IPS DF 4.7 (cell line): Measurements from ENCODE around the gene NCKAP5.

Experiments used
- DNase-seq: peaks from one replicate; pipeline ENCODE4 v3.0.0-alpha.2; 2013; ENCODE audit warnings: low spot score; ENCODE audit errors: extremely low read depth

The NCKAP5 gene

GRCh38 chr2:133574620-133575019 lies 6.4 kb upstream of the NCKAP5 start:
- no peak for DNase-seq

GRCh38 chr2:133574186-133574585 lies 5.9 kb upstream of the NCKAP5 start:
- DNase-seq = no peak

DNA sequence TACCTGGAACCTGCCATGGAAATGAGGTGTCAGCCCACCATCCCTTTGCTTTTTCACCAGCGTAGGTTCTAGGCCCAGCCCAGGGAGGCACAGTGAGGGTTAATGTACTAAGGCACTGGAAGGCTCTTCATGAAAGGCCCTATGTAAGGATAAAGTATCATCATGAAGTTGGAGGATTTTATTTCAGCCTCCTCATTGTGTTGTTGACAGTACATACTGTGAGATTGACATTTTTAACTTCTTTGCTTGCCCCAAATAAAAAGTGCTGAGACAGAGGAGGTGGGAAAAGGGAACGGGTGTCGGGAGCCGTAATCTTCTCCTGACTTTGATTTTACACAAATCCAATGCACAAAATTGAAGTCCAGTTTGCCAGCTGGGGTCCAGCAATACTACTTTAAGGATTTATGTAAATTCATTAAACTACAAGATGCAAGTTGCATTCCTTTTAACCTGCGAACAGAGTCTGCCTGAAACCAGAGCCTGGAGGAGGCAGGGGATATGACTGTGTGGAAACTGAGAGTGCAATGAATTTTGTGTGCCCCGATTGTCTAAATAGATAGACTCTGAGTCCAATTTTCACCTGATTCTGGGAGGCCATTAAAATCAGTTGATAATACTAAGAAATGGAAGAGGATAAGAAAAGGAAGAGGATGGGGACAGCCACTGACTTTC lies 5.4 kb upstream of the NCKAP5 start:
- no peak for DNase-seq

GRCh38 chr2:133571249-133571648 lies 3.0 kb upstream of the NCKAP5 start:
- DNase-seq = no peak

GRCh38 chr2:133570542-133570941 lies 2.3 kb upstream of the NCKAP5 start:
- no peak for DNase-seq

DNA sequence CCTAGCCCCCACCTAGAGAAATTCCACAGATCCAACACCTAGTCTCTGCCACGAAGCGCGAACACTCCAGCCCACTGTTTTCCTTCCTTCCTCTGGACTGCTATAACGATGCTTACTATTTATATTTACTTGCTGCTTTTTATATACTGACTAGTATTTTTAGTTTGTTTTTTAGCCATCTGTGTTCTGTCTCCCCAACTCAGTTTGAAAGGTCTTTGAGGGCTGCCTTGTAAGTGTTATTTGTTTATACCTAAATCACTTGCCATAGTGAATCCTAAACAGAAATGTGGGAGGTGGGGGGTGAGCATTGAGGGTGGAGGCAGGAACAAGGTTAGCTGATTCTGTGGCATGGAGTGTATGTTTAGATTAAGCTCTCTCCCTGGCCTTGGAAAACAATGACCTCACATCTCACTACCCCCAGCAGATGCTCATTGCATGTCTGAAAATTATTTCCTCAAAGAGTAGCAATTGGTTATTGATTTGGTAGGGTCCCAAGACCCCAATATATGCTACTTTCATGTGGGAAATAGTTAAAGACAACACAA lies 1.1 kb upstream of the NCKAP5 start:
- DNase-seq = no peak

GRCh38 chr2:133568598-133568997 lies 335 bp upstream of the NCKAP5 start:
- DNase-seq = no peak

DNA sequence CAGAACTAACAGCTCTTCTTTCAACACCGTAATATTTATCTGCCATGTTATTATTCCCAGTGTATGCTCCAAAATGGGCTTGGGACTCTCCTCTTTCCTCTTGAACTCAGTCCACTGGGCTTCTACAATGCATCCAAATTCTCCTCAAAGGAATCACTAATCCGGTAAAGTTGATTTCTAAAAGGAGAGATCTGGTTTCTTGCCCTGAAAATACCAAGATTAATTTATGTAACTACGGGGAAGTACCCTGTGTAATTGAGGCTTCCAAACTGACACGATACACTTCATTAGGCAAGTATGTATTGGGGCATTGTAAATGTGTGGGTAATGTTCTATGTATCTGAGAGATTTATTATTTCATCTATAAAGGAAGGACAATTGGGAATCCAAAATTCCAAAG lies 5.7 kb downstream of the NCKAP5 start:
- DNase-seq = no peak

GRCh38 chr2:133561045-133561852 lies 7.0 kb downstream of the NCKAP5 start:
- DNase-seq = no peak

DNA sequence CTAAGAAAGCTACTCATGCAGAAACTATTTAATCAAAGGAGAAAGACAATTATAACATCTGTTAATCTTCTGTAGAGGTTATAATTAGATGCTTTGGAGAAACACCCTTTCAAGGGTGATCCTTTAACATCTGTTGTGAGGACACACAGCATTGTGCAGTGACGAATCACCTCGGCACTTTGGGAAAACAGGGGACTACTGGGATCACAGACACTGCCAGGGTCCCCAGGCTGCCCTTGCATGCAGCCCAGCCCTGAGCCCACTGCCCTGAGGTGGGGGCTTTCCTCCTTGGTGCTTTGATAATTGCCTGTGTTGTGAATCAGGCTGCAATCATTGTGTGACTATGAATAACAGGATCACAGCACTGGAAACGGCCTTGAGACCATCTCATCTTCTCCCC lies 10.6 kb downstream of the NCKAP5 start:
- no peak for DNase-seq

- DNase-seq = no peak
Measured at GRCh38 chr2:133553838-133554408, 14.3 kb downstream of the NCKAP5 start.

DNA sequence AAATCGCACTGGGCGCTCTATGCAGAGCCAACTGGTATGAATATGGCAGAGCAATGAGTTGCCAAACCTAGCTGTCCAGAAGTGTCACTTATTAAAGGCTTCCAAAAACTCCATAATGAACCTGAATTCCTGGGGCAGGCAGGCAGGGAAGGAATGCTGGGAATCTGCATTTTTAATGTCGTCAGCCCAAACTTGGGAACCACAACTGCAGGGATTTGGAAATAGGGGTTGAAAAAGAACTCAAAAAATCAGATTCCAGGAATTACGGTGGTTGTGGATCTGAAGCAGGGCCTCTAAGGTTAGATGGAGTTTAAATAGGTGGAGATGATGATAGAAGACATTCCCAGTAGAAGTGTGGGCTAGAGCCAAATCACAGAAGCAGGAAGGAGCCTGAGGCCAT lies 15.0 kb downstream of the NCKAP5 start:
- no peak for DNase-seq

DNA sequence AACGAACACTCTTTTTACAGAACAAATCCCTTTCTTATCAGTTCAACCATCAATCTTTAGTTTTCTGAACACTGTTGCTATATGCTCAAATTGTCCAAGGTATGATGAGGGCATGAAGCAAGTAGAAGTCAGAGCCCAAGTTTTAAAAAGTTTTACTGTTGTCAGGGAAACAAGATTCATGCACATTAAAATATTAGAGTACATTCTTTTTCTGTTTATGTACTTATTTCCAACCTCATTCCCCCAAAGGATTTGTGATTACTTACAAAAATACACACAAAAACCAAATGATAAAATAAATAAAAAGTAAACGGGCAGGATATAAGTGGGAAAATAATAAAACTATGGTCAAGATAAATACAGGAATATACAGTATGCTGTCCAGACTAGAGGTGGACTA lies 15.4 kb downstream of the NCKAP5 start:
- no peak for DNase-seq

DNA sequence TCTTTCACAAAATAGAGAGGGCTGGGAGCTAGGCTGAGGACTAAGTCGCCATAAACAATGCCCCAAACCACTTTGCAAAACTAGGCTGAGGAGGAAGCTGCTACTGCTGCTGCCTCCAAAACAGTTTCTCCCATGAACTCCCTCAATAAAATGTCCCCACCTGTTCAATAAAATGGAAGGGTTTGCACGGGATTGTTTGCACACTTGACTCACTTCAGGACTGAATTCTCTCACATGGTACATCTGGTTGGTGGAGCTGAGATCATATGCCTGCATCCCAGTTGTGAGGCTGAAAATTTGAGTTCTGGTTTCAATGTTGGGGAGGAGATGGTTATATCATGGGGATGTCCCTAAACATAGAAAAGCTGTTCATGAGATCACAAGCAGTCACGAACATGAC lies 26.5 kb downstream of the NCKAP5 start:
- DNase-seq = no peak

DNA sequence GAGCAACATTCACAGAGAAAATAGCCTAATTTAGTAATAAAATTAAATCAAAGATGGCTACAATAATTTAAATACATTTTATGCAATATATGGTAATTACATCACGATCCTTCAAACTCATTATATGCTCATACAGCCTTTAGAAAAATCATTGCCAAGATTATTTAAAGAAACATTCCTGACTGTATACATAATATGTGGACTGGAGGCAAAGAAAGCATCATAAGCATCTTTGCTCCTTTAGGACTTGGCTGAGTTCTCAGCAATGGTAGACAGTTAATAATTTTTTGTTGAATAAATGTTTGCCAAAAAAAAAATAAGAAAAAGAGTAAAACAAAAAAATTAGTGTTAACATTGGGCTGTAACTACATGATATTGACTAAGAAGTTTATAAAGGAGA lies 26.9 kb downstream of the NCKAP5 start:
- no peak for DNase-seq

DNA sequence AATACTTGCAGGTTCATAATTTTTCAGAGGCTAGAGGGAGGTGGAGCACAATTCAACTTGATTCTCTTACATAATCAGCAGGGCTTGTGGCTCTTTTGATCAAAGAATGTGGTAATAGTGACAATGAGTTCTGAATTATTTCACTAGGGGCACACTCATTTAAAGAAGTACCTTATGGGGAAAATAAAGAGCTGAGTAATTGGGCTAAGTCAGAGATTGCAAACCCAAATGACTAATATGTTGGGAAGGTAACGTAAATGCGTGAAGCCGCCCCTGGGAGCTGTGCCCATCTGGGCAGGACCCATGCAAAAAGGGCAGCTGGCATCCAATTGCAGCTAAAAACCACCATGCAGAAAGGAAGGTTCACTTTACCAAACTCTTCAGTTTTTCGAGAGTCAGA lies 35.3 kb downstream of the NCKAP5 start:
- no peak for DNase-seq

- DNase-seq = no peak
Measured at GRCh38 chr2:133531382-133531781, 36.9 kb downstream of the NCKAP5 start.

DNA sequence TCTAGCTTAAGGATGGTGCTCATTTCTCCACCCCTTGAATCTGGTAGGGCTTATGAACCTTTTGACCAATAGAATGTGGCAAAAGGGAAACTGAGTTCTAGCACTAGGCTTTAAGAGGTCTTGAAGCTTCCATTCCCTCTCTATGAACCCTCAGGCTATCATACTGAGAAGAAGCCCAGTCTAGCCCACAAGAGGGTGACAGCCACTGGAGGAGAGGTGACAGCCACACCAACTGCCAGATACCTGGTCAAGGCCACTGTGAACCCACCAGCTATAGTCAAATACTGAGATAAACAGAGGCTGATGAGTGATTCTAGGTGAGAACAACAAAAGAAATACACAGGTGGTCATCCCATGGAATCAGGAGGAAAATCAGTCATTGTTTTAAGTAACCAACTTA lies 37.6 kb downstream of the NCKAP5 start:
- DNase-seq = no peak

DNA sequence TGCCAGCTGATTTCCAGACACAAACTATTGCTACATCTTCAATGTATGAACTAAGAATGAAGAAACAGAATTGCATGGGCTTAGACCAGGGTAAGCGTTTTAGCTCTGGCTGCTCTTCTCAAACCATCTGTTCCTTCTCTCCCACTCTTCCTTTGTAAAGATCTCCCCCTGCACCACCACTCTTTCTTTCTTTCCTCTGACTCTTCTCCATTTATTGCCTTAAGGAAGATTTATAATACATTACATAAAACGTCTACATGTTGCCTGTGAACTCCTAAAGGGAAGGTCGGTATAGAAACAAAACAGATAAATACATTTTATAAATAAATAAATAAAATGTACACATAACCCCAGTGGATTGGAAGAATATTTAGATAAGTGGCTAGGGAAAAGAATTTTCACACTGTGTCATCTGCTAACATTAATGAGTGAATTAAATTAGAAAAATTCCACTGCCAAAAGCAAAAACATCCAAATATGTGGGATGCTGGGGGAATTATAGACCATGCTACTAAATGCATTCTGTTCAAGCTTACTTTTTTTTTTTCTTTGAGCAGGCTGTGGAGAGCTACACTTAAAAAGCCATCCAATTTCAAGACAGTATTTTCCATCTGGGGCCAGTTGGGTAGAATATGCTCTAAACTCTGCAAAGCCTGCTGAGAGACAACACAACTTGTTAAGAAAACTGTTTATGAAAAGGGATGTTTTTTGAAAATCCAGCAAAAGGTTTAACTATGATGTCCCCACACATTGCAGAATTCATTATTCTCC lies 41.5 kb downstream of the NCKAP5 start:
- DNase-seq = no peak

GRCh38 chr2:133525613-133526529 lies 42.4 kb downstream of the NCKAP5 start:
- DNase-seq = no peak

DNA sequence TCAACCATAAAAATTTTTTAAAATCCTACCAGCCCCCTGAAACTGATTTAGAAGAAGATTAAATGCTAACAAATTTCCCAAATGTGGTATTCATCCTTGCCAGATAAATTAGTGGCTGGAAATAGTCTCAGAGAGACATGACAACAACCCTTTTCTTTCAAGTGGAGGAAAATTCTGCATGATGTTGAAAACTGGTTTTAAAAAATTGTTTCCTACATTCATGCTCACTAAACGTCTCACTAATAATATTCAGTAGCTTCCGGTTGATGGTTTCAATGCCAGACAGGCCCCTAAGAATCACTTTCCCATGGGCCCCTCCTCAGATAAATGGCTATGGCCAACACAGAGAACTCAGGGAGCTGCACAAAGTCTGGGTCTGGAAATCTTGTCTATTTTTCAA lies 43.2 kb downstream of the NCKAP5 start:
- no peak for DNase-seq
